Omental fat pad (tissue), 4 donors: ENCODE results near the gene HSP90B1. TPM values are rescaled to one million over a fixed set of nuclear protein-coding genes. Genes with fewer than 3 reads are reported as not detected.

ENCODE experiments used
- ATAC-seq: fragments of 150-250 bp; one replicate; pipeline ENCODE4 v1.9.1; 2016; ENCODE audit warnings: mild to moderate bottlenecking, moderate library complexity; ENCODE audit not compliant: low FRiP score
- DNase-seq: peaks from one replicate; pipeline ENCODE4 v3.0.0-alpha.2; 2019; ENCODE audit warnings: low spot score
- total RNA-seq, 4 donors: library from RNA; depleted of rRNA; stranded (reverse); fragments of >200 nt; gene quantifications; one replicate each; pipeline ENCODE4 v1.1.0, GENCODE V29; 2016
- TF ChIP-seq, protein P1 (sequence below), 3 donors: fragments of 450-650 bp; IDR thresholded peaks; one replicate each; pipeline ENCODE4 v1.5.1; 2016 to 2017; ENCODE audit warnings: antibody characterized with exemption in 3 of 3, mild to moderate bottlenecking in 3 of 3, moderate library complexity in 2 of 3

Gene HSP90B1
- total RNA-seq, 4 donors from 2014 or later = 289 to 590 (median 554) TPM

DNA sequence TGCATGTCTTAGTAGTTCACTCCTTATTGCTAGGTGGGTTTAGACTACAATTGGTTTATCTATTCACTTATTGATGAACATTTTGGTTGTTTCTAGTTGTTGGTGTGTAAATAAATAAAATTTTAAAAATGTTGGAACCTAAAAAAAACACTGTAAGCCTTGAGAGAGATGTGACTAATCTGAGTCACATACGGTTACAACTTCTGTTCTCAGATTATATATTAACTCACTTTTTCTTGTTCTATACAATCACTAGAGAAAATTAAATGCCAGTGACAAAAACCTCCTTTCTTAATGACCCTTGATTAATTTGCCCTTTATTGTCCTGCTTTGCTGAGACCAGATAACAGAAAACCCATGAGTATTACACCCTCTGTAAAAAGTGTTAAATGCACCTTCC, 28.4 kb downstream of the HSP90B1 start:
- no peak for DNase-seq
- ATAC-seq = no peak
- TF ChIP-seq, protein P1, sequence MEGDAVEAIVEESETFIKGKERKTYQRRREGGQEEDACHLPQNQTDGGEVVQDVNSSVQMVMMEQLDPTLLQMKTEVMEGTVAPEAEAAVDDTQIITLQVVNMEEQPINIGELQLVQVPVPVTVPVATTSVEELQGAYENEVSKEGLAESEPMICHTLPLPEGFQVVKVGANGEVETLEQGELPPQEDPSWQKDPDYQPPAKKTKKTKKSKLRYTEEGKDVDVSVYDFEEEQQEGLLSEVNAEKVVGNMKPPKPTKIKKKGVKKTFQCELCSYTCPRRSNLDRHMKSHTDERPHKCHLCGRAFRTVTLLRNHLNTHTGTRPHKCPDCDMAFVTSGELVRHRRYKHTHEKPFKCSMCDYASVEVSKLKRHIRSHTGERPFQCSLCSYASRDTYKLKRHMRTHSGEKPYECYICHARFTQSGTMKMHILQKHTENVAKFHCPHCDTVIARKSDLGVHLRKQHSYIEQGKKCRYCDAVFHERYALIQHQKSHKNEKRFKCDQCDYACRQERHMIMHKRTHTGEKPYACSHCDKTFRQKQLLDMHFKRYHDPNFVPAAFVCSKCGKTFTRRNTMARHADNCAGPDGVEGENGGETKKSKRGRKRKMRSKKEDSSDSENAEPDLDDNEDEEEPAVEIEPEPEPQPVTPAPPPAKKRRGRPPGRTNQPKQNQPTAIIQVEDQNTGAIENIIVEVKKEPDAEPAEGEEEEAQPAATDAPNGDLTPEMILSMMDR (IDR thresholded peaks at IDR 0.05) = no peak

DNA sequence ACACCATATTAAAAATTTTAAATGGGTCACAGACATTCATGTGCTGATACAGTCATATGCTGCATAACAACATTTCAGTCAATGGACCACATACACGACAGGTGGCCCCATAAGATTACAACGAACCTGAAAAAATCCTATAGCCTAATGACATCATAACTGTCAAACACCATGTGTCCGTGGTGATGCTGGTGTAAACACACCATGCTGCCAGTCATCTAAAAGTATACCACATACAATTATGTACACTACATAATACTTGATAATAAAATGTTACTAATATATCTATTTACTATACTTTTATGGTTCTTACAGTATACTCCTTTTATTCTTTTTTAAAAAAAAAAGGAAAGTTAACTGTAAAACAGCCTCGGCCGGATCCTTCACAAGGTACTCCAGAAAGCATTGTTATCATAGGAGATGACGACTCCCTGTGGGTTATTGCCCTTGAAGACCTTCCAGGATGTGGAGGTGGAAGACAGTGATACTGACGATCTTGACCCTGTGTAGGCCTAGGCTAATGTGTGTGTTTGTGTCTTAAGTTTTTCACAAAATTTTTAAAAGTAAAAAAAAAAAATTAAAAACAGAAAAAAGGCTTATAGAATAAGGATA, 30.5 kb downstream of the HSP90B1 start:
- TF ChIP-seq, protein P1 (IDR thresholded peaks at IDR 0.05) = no peak
- ATAC-seq = no peak
- no peak for DNase-seq

DNA sequence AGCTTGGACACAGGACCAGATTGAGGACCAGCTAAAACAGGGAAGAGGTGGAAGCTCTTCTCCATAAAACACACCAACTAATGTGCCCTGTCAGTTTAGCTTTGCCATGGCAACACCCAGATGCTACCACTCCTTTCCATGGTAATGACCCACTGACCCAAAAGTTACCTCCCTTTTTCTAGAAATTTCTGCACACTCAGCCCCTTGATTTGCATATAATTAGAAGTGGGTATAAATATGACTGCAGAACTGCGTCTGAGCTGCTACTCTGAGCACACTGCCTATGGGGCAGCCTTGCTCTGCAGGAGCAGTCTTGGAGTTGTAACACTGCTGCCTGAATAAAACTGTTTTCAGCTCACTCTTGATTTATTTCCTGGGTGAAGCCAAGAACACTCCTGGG, 32.3 kb downstream of the HSP90B1 start:
- no peak for ATAC-seq
- no peak for DNase-seq
- TF ChIP-seq, protein P1 (IDR thresholded peaks at IDR 0.05) = no peak

DNA sequence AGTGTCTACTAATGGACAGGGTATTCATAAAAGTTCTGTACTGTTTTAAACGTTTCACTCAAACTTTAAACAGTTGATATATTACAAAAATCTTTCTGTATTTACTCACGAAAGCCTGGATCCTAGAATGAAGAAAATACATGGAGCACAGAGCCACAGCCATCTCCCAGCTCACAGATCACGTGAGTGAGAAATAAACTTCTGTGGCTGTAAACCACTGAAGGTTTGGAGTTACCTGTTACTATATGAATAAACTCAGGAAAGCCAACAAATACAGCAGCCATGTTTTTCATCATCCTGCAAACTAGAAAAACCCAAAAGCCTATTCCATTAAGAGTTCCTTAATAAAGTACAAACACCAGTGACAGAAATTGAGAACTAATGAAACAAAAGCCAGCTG, 34.6 kb downstream of the HSP90B1 start:
- no peak for ATAC-seq
- TF ChIP-seq, protein P1 (IDR thresholded peaks at IDR 0.05) = no peak
- DNase-seq = no peak

DNA sequence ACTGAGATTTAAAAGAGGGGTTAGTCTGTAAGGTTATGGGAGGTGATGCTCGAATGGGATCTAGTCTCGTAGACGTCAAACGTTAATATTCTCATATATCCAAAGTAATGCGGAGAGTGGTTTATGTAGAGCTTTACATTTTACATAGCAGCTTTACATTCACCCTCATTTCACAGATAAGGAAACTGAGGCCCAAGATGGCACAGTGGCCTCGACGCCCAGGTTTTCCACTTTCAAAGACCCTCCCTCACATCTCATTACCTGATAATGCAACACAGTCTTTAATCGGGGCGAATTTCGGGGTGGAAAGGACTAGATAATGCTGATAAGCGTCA, 35.0 kb downstream of the HSP90B1 start:
- DNase-seq (no peak), ATAC-seq (no peak)
- TF ChIP-seq, protein P1 (IDR thresholded peaks at IDR 0.05) = no peak

DNA sequence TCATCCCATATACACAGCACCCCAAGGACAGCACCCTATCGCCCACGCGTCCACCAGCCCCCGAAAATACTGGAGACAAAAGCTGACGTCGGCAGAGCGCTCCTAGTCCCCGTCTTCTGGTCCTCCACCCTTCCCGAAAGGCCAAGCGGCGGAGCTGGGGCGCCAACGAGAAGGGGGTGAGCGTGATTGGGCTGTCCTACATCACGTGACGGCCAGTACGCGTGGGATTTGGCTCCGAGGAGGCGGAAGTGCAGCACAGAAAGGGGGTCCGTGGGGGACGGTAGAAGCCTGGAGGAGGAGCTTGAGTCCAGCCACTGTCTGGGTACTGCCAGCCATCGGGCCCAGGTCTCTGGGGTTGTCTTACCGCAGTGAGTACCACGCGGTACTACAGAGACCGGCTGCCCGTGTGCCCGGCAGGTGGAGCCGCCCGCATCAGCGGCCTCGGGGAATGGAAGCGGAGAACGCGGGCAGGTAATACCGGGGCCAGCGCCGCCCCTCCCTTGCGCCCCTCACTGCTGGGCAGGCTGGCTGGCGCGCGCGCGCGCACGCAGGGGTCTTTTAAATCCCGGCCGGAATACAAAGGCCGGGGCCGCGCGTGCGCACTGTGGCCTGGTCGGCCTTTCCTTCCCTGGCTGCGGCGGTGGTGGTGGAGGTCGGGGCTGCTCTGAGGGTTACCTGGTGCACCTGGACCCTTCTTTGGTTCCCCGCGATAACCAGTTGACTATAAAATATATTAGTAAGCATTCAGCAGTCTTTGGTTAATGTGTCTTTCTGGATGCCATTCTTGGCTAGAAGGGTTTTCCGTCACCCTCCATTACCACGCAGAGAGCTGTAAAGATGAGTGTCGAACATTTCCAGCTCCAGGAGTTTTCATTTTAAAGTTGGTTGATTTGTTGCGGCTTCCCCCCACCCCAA, 35.6 kb downstream of the HSP90B1 start, which contains the start of gene TDG:
TDG (plus strand) TSS at position 283 of the 915 bp plus-strand sequence; CDS start at position 449, 166 bp downstream.
- peak; percentile 93 for DNase-seq
- TF ChIP-seq, protein P1 (IDR thresholded peaks at IDR 0.05) = no peak
- peak; percentile 95 for ATAC-seq
